Stimulated activated CD4-positive, alpha-beta T cell treated with anti-CD3 and anti-CD28 coated beads, Interleukin-15, amount 100 ng/mL, for 48 hours (primary cell): ENCODE measurements around the gene PLEKHG2.

ENCODE experiments used
- DNase-seq, 2 donors: peaks; one replicate each; pipeline ENCODE4 v3.0.0-alpha.2; 2020; ENCODE audit warnings: low read depth in 2 of 2

Gene PLEKHG2

DNA sequence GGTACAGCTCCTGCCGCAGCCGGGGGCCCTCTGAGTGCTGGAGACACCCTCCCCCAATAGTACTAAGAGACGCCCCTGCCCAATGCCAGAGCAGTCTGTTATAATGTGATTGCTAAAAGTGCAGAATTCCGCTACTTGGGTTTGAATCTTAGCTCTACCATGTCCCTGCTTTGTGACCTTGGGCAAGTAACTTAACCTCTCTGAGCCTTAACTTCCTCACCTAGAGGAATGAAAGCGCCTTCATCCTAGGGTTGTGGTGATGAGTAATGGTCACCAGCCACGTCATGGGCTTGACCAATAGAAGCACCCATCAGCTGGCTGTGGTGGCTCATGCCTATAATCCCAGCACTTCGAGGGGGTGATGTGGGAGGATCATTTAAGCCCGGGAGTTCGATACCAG lies 6.5 kb downstream of the PLEKHG2 start:
- no peak for DNase-seq

DNA sequence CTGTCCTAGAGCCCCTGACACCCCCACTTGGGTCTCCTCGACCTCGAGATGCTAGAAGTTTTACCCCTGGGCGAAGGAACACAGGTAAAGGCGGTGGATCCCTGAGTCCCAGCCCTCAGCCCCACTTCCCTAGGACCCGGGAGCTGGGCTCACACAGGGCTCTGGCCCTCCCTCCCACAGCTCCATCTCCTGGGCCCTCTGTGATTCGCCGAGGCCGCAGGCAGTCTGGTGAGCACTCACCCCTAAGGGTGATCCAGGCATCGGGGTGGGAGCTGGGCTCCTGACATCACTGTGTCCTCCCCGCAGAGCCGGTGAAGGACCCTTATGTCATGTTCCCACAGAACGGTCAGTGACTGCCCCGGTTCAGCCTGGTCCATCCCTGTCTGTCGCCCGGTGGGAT lies 8.3 kb downstream of the PLEKHG2 start:
- DNase-seq: no peak

DNA sequence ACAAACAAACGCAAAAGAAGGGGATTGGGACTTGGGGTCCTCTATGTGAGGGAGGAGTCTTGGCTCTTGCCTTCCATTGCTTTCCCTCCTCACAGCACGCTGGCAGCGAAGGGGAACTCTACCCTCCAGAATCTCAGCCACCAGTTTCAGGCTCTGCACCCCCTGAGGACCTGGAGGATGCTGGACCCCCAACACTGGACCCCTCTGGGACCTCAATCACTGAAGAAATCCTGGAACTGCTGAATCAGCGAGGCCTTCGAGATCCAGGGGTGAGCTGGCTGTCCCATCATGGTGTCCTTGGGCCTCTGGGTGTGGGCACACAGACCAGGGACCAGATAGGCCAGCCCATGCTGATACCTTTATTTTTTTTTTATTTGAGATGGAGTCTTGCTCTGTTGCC lies 9.6 kb downstream of the PLEKHG2 start:
- no peak for DNase-seq

DNA sequence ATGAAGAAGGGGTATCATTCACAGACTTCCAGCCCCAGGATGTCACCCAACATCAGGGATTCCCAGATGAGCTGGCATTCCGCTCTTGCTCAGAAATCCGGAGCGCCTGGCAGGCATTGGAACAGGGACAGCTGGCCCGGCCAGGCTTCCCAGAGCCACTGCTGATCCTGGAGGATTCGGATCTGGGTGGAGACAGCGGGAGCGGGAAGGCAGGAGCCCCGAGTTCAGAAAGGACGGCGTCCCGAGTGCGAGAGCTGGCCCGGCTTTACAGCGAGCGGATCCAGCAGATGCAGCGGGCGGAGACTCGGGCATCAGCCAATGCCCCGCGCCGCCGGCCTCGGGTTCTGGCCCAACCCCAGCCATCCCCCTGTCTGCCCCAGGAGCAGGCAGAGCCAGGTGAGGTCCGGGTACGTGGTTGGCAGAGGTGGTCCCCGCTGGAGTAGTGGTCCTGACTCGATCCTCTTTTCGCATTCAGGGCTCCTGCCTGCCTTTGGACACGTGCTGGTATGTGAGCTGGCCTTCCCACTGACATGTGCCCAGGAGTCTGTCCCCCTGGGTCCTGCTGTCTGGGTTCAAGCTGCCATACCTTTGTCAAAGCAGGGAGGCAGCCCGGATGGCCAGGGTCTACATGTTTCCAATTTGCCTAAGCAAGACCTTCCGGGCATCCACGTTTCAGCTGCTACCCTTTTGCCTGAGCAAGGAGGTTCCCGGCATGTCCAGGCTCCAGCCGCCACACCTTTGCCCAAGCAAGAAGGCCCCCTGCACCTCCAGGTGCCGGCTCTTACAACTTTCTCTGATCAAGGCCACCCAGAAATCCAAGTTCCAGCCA lies 11.0 kb downstream of the PLEKHG2 start:
- no peak for DNase-seq

DNA sequence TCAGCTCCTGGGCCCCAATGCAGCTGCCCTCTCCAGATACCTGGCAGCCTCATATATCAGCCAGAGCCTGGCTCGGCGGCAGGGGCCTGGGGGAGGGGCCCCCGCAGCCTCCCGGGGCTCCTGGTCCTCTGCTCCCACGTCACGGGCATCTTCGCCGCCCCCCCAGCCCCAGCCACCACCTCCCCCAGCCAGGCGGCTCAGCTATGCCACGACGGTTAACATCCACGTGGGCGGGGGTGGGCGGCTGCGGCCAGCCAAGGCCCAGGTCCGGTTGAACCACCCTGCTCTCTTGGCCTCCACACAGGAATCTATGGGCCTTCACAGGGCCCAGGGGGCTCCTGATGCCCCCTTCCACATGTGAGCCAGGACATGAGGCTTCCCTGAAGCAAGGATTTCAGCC lies 12.5 kb downstream of the PLEKHG2 start:
- no peak for DNase-seq

DNA sequence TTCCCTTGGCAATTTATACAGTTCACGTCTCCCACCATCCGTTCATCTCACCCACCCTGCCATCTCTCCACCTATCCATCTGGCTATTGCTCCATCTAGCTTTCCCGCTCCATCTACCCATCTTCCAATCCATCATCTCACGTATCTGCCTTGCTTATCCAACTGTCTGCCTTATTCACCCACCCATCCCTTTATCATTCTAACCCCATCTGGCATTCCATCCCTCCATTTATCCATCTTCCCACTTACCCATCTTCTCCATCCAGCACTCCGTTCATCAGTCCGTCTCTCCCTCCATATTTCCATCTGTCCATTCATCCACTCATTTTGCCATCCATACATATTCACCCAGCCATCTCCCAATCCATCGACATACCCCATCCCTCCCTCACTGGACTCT lies 13.3 kb downstream of the PLEKHG2 start:
- no peak for DNase-seq

DNA sequence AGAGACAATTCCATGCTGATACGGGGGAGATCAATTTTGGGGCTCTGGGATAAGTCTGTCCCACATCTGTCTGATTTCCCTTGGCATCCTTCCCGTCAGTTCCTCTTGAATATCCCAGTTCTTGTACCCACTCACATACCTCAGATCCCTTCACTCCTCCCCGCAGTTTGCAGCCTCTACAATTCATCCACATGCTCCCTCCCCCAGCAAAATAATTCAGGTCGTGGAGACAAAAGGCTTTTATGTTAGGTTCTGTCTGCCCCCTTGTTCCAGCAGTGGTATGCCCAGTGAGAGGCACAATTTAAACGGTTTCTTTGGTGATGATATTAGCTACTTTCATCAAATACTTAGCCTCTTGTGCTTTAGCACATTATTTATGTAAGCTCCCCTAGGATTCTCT lies 13.7 kb downstream of the PLEKHG2 start:
- DNase-seq: no peak

DNA sequence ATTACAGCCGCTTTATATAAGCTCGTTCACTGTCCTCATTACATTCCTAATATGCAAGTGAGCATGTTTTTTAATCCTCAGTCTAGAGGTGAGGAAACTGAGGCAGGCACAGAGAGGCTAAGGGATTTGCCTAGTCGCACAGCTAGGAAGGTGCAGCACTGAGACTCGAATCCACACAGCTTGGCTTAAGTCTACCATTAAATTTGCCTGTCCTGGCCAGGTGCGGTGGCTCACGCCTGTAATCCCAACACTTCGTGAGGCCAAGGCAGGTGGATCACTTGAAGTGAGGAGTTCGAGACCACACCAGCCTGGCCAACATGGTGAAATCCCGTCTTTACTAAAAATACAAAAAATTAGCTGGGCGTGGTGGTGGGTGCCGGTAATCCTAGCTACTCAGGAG lies 15.2 kb downstream of the PLEKHG2 start:
- no peak for DNase-seq

DNA sequence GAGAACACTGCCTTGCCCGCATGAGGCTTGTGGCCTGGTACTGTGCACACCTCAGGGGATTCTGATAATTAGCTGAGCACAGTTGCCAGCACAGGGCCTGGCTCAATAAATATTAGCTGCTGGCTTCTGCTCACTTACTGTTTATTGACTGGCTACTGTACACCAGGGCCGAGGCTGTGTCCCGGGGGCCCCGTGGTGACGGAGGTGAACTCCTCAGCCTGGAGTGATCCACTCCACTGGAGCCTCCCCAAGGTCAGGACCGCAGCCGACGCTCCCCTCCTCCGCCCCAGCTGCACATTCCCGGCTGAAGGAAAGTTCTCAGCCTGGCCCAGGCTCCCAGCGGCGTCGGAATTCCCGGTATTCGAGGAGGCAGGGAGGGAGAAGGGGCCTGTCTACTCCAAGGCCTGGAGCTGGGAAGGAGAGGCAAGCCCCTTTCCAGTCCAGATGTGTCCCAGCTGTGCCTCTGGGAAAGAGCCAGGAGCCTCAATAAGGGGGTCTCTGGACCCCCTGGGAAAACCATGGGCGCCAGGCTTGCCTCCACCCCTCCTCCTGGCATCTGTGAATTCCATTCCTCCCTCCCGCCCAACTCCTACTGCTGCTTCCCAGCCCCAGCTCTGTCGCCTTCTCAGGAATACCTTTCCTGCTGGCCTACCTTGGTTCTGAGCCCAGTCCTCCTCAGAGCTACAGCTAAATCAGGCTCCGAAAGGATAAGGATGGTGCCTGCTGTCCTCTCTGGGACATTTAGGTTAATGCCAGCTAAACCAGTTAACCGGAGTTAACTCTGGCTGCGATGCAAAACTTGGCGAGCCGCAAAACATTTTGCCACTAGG lies 16.0 kb downstream of the PLEKHG2 start:
- no peak for DNase-seq

DNA sequence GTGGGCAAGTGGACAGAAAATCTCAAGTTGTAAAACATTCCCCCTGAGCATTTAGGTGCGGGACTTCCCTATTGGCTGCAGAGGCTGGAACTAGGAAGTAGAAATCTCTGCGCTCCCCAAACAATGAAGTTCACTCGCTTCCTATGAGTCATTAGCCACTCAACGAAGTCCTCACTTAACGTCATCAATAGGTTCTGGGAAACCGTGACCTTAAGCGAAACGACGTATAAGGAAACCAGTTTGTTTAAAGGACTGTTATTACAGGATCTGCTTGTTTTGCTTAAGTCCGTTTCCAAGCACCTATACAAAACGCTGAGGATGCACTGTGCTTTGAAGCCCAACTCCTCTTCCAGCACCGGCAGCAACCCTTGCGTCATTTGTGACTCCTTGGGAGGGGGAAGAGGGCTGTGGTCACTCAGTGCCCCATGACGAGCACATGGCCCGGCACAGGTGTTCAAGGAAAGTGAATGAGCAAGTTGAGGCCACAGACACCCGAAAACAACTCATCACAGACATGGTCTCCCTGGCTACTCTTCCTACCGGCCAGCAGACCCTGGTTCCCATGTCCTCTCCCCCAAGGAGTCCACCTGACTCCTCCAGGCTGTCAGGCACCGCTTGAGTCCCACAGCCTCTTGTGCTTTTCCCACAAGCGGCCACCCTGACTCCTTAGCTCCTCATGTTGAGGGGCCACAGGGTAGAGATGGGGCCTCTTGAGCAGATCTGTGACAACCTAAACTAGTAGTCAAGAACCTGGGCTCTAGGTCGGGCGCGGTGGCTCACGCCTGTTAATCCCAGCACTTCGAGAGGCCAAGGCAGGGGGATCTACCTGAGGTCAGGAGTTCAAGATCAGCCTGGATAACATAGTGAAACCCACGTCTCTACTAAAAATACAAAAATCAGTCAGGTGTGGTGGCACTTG lies 18.5 kb downstream of the PLEKHG2 start:
- peak in 1 of 2 donors; percentile 61 for DNase-seq

DNA sequence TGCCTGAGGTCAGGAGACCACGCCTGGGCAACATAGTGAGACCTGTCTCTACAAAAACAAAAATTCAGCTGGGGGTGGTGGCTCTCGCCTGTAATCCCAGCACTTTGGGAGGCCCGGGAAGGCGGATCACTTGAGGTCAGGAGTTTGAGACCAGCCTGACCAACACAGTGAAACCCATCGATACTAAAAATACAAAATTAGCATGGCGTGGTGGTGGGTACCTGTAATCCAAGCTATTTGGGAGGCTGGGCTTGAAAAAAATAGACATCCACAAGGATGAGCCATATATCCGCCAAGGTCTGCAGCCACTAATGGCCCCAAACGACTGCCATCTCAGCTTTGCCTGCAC lies 20.2 kb downstream of the PLEKHG2 start:
- no peak for DNase-seq

DNA sequence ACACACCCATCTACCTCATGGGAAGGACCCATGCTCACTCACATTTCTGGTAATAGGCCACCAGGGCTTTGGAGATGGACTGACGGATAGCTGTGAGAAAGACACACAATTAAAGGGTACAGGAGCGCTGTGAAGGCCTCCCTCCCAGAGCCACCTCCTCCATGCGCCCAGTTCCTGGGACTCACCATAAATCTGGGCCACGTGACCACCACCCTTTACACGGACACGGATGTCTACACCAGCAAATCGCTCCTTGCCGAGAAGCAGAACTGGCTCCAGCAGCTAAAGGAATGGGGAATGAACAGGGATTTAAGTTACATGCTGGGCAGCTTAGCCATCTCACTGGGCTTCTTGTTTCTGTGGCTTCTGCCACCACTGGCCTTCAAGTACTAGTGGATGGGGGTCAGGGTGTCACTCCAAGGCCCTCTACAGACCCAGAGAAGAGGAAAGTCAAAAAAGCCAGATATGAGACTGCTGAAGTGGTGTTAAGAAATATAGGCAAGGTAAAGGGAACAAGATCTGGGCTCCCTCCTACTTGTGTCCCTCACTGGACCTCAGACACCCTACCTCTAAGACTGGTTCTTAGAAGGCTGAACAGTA lies 21.1 kb downstream of the PLEKHG2 start:
- DNase-seq: no peak

DNA sequence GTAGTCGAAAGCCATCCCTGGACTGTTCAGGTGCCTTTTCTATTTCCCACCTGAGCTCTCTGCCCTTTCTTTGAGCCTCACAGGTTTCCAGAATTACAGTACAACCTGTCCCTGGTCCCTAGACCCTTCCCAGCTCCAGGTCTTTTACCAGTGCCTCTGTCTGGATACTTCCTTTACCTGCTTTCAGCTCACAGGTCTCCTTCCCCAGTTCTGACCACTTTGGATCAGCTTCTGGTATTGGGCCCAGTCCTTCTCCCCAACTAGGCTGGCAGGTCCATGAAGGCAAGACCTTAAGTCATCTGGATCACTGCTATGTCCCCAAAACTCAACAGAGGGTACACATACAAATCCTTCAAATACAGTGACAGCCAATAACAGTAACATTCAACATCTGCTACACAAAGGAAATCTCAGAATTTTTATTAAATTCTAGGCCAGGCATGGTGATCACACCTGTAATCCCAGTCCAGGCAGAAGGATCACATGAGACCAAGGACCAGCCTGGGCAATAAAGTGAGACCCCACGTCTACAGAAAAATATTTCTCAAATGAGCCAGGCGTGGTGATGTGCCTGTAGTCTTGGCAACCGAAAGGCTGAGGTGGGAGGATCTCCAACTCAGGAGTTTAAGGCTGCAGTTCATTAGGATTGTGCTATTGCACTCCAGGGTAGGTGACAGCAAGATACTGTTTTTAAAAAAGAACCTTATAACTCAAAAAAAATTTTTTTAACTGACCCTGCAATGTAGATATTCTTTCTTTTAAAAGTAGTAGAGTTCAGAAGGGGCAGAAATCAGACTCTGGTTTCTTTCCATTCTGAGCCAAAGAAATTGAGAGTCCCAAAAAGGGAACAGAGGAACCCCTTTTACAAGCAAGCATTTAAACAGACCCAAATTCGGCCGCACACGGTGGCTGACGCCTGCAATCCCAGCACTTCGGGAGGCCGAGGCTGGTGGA lies 21.9 kb downstream of the PLEKHG2 start:
- no peak for DNase-seq

DNA sequence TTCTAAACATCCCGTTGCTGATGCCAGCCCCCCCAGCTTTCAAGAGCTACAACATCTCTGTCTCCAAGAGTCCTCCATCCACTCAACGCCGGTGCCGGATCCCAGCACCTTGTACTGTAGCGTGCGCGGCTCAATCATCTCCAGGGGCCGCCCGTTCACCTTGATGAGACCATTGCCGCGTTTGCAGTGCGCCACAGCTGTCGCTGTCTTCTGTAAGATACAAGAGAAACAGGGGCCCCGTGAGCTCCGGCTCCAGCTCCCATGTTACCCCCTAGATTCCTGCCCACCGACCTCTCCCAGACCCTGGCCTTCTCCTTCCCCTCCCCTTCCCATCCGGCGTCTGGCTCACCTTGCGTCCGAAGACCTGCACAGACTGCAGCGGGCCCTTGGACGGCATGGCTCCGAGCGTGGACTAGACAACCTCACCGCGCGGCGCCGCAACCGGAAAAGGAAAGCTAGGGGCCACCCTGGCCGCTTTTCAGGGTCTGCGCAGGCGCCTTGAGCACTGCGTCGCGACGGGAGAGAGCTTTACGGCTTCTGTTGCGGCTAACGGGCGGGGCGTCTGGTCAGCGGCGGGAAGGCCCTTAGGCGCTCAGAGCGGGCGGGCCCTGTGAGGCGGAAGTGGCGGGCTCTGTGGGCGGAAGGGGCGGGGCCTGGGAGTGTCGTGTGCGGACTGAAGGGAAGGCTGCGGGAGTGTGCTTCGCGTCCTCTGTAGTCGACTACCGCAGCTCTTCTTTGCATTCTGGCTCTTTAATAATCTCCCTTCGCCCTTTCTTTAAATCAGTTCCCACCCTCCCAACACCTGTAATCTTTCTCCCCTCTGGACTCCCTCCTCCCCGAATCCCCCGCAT lies 23.3 kb downstream of the PLEKHG2 start, which contains the start of gene RPS16:
TSS of gene RPS16 (minus strand) at position 451 of the 851 bp plus-strand sequence. CDS start at position 397, 54 bp downstream.
- DNase-seq: peak; percentile 99 to 100

DNA sequence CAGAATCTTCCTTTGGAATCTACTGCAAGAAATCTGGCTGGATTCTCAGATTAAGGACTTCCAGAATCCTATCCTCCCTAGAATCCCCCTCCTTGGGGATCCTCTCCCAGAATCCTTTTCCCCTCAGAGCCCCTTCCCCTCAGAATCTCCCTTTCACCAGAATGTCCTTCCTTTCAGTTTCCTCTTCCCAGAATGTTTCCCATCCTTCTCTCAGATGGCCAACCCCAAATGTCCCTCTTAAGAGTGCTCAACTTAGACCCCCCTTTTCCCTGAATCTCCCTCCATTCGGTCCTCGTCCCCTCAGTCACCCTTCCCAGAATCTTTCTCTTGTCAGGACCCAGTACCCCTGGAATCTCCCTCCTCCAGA lies 23.9 kb downstream of the PLEKHG2 start:
- DNase-seq: no peak

DNA sequence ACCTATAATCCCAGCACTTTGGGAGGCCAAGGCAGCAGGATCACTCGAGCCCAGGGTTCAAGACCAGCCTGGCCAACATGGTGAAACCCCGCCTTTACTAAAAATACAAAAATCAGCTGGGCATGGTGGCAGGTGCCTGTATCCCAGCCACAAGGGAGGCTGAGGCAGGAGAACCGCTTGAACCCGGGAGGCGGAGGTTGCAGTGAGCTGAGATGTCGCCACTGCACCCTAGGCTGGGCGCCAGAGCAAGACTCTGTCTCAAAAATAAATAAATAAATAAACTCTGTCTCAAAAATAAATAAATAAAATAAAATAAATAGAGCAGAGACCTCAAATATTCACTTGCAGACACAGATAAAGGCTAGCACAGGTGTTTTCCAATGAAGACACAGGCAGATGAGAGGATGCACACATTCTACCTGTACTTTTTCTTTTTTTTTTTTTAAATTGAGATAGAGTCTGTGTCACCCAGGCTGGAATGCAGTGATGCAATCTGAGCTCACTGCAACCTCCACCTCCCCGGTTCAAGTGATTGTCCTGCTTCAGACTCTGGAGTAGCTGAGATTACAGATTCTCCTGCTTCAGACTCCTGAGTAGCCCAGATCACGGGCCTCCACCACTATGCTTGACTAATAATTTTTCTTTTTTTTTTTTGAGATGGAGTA lies 25.9 kb downstream of the PLEKHG2 start:
- DNase-seq: no peak

DNA sequence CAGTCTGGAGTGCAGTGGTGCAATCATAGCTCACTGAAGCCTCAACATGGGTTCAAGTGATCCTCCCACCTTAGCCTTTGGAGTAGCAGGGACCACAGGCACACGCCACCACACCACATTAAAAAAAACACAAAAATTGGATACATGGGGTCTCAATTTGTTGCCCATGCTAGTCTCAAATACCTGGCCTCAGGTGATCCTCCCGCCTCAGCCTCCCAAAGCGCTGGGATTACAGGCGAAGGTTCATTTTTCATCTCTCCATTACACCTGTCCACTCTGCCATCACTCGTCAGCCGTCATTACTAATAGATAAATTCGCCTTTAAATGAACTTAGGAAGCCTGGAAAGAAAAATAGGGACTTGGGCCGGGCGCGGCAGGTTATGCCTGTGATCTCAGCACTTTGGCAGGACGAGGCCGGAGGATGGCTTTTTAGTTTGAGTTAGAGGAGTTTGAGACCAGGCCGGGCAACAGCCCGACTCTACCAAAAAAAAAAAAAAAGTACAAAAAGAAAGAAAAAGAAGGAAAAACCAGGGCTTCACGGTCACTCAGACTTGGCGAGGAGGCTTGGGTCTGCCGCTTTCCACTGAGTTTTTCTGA lies 32.2 kb downstream of the PLEKHG2 start:
- no peak for DNase-seq
